ENCODE data around the gene USH1G.
A peak's percentile ranks its signal among the peaks of the same experiment; 100 is the strongest.

Gene USH1G

DNA sequence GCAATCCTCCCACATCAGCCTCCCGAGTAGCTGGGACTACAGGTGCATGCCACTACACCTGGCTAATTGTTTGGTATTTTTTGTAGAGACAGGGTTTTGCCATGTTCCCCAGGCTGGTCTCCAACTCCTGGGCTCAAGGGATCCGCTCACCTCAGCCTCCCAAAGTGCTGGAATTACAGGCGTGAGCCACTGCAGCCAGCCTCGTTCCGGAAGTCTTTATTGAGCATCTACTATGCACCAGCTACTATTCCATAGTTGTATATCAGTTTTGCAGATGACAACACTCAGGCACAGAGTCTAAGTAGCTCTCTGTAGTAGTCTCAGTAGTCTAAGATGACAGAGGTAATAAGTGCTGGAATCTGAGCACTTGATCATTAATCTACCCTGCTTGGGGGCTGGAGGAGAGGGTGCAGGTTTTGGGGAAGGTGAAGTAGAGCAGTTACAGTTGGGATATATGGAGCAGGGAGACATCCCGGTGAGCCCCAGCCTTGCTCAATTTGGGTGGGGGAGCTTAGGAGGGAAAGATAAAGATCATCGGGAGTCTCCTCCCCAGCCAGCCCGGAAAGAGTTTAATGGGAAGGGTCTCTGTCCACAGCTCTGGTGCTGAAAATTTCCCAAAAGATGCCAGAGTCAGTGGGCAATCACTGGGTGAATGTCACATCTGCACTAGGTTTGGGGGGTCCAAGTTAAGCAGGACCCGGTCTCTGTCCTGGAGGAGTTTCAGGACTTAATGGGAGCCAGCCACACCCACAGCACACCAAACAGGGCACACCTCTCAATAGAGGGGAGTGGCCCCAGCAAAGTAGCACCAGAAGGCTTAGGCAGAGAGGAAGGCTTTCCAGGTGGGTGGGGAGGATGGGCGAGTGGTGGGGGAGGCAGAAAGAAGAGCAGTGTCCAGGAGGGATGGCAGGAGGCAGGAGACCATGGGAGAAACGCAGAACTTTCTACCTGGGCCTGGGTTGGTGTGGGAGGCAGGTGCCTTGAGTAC lies 14.3 kb upstream of the USH1G start:
- DNase-seq: no peak
- in situ Hi-C loops (cut with HindIII; ENCODE audit: low pct_ligation_motif_present, low pct_unique_long_range_greater_than_20kb, low sequenced_read_pairs): no loop called here

- DNase-seq: no peak
- in situ Hi-C loops (cut with HindIII; ENCODE audit: low pct_ligation_motif_present, low pct_unique_long_range_greater_than_20kb, low sequenced_read_pairs): no loop called here
Observed at GRCh38 chr17:74936470-74936799, 13.4 kb upstream of the USH1G start.

GRCh38 chr17:74935585-74936469 lies 12.8 kb upstream of the USH1G start, which contains the start of gene OTOP3:
OTOP3 (plus strand) TSS chr17:74935898; CDS start chr17:74935922, 24 bp downstream.
- no peak for DNase-seq
- in situ Hi-C loops (cut with HindIII; ENCODE audit: low pct_ligation_motif_present, low pct_unique_long_range_greater_than_20kb, low sequenced_read_pairs): no loop called here

DNA sequence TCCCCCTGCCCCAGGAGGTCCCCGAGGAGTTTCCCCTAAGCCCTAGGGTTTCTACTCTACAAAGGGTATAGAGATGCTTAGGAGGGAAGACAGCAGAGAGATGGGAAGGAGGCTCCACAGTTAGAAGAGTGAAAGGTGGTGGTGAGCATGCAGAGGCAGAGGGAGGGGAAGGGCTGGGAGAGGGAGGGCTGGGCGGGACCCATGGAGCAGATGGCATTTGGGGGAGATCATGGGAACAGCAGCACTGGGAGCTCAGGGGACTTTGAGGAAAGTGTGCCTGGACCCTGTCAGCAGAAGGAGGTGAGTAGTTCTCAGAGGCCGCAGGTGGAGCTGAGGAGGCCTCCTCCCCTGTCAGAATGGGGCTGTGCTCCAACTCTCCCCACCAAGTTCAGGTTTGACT lies 12.0 kb upstream of the USH1G start:
- in situ Hi-C loops (cut with HindIII; ENCODE audit: low pct_ligation_motif_present, low pct_unique_long_range_greater_than_20kb, low sequenced_read_pairs): no loop called here
- no peak for DNase-seq

- DNase-seq: no peak
- in situ Hi-C loops (cut with HindIII; ENCODE audit: low pct_ligation_motif_present, low pct_unique_long_range_greater_than_20kb, low sequenced_read_pairs): no loop called here
Observed at GRCh38 chr17:74930535-74931036, 7.5 kb upstream of the USH1G start.

DNA sequence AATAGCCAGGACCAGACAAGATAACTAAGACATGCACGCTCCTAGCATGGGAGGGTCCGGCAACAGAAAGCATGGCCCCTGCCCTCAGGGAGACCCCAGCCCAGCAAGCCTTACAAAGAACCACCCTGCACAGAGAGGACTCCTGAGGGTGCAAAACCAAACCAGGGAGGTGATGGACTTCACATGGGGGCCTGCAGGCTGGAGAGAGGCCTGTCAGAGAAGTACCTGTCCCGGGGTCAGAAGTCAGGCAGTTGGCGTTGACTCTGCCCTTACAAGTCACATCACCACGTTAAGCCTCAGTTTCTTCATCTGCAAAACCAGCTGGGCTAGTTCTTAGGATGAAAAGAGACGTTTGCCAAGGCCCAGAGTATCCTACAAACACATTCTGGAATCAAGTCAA lies 5.7 kb upstream of the USH1G start:
- no peak for DNase-seq
- in situ Hi-C loops (cut with HindIII; ENCODE audit: low pct_ligation_motif_present, low pct_unique_long_range_greater_than_20kb, low sequenced_read_pairs): no loop called here

DNA sequence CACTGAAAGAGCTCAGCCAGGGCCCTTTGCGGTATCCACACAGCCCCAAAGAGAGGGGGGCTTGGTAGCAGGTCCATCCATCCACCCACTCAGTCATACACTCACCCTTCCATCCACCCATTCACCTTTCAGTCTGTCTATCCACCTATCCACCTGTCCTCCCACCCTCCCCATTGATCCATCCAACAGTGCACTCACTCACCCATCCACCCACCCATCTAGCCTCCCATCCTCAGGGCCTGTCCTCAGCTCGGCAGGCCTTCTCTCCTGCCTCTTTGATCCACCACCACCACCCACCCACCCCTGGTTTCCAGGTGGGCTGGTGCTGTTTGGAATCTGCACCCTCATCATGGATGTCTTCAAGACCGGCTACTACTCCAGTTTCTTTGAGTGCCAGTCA lies 2.2 kb upstream of the USH1G start:
- in situ Hi-C loops (cut with HindIII; ENCODE audit: low pct_ligation_motif_present, low pct_unique_long_range_greater_than_20kb, low sequenced_read_pairs): no loop called here
- DNase-seq: no peak

- in situ Hi-C loops (cut with HindIII; ENCODE audit: low pct_ligation_motif_present, low pct_unique_long_range_greater_than_20kb, low sequenced_read_pairs): no loop called here
- DNase-seq: no peak
Observed at GRCh38 chr17:74924250-74924948, 1.3 kb upstream of the USH1G start, which contains the start of gene OTOP2. OTOP2 (plus strand) TSS chr17:74924273; CDS start chr17:74924633, 360 bp downstream.

GRCh38 chr17:74923538-74924249 lies 639 bp upstream of the USH1G start:
- peak; percentile 49 for DNase-seq
- in situ Hi-C loops (cut with HindIII; ENCODE audit: low pct_ligation_motif_present, low pct_unique_long_range_greater_than_20kb, low sequenced_read_pairs): no loop called here

GRCh38 chr17:74922172-74922571 lies 883 bp downstream of the USH1G start:
- in situ Hi-C loops (cut with HindIII; ENCODE audit: low pct_ligation_motif_present, low pct_unique_long_range_greater_than_20kb, low sequenced_read_pairs): no loop called here
- no peak for DNase-seq

DNA sequence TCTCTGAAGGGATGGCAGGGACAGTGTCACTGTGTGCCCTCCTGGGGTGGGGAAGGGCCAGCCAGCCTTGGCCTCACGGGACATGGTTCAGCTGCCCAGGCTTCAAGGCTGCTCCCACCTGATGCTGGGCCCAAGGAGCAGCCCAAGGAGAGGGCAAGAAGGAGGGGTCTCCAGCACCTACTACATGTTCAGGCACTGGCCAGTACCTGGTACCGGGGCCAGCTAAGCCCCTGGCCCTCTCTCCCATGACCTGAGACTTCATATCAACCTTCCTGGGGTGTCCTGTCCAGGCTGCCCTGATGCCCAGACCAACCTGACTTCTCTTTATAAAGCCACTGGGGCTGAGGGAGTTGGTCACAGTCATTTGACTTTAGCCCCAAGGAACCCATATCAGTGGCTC lies 1.3 kb downstream of the USH1G start:
- in situ Hi-C loops (cut with HindIII; ENCODE audit: low pct_ligation_motif_present, low pct_unique_long_range_greater_than_20kb, low sequenced_read_pairs): no loop called here
- no peak for DNase-seq

- in situ Hi-C loops (cut with HindIII; ENCODE audit: low pct_ligation_motif_present, low pct_unique_long_range_greater_than_20kb, low sequenced_read_pairs): no loop called here
- DNase-seq: no peak
Observed at GRCh38 chr17:74921026-74921681, 1.9 kb downstream of the USH1G start.

DNA sequence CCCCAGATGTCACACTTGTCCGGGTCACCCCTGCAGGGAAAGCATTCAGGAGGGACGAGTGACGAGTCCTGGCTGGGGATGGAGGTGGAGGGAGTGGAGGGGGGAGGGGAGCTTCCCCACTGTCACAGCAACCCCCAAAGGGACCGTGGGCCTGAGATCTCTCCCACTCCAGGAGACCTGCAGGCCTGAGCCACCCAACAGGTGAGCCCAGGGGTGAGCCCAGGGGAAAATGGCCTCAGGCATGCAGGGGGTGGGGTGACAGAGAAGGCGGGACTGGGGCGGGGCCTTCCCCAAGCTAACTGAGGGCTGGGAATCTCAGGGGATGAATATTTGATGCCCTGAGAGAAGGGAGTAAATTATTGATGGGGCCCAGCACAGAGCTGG lies 2.4 kb downstream of the USH1G start:
- in situ Hi-C loops (cut with HindIII; ENCODE audit: low pct_ligation_motif_present, low pct_unique_long_range_greater_than_20kb, low sequenced_read_pairs): no loop called here
- DNase-seq: no peak

GRCh38 chr17:74920306-74920620 lies 2.8 kb downstream of the USH1G start:
- no peak for DNase-seq
- in situ Hi-C loops (cut with HindIII; ENCODE audit: low pct_ligation_motif_present, low pct_unique_long_range_greater_than_20kb, low sequenced_read_pairs): no loop called here

GRCh38 chr17:74919440-74920305 lies 3.4 kb downstream of the USH1G start:
- DNase-seq: no peak
- in situ Hi-C loops (cut with HindIII; ENCODE audit: low pct_ligation_motif_present, low pct_unique_long_range_greater_than_20kb, low sequenced_read_pairs): no loop called here

DNA sequence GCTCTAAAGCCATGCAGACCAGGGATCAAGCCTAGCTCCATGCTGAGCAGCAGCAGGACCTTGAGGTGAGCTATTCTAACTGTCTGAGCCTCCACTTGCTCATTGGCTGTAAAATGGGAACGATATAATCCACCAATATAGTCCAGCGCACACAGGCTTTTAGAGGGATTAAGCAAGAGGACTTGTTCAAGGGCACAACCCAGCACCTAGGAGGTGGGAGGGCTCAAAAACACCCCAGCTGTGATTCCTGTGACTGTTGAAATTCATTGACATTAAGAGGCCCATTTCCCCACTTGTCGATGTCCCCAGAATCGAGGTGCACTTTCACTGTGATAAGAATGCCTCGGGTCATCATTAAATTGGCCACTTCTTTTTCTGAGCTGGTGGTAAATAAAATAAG lies 4.1 kb downstream of the USH1G start:
- in situ Hi-C loops (cut with HindIII; ENCODE audit: low pct_ligation_motif_present, low pct_unique_long_range_greater_than_20kb, low sequenced_read_pairs): no loop called here
- no peak for DNase-seq

GRCh38 chr17:74917430-74917829 lies 5.6 kb downstream of the USH1G start:
- in situ Hi-C loops (cut with HindIII; ENCODE audit: low pct_ligation_motif_present, low pct_unique_long_range_greater_than_20kb, low sequenced_read_pairs): no loop called here
- no peak for DNase-seq
